Mucosa of descending colon (tissue), 3 donors: ENCODE data around the gene PMFBP1. TPM values are rescaled to one million over a fixed set of nuclear protein-coding genes. Genes with fewer than 3 reads are reported as not detected.

Experiments
- ATAC-seq: fragments of 200-7000 bp; cut with Tn5 transposase; one replicate; pipeline ENCODE4 v1.9.1; 2020; ENCODE audit warnings: mild to moderate bottlenecking, moderate library complexity
- DNase-seq, 3 donors: peaks; one replicate each; pipeline ENCODE4 v3.0.0-alpha.2; 2020
- H3K36me3 ChIP-seq: fragments of 200-600 bp; one replicate; pipeline ENCODE4 v1.8.0; 2021; ENCODE audit warnings: low read depth, mild to moderate bottlenecking
- H3K4me1 ChIP-seq: fragments of 200-600 bp; one replicate; pipeline ENCODE4 v1.8.0; 2021; ENCODE audit warnings: low read depth, mild to moderate bottlenecking
- H3K4me3 ChIP-seq: fragments of 200-600 bp; one replicate; pipeline ENCODE4 v1.8.0; 2021; ENCODE audit warnings: mild to moderate bottlenecking
- H3K9me3 ChIP-seq: fragments of 200-600 bp; one replicate; pipeline ENCODE4 v1.8.0; 2021; ENCODE audit warnings: mild to moderate bottlenecking
- CTCF ChIP-seq: fragments of 200-600 bp; IDR thresholded peaks from one replicate; pipeline ENCODE4 v1.8.0; 2022; ENCODE audit warnings: antibody characterized with exemption, mild to moderate bottlenecking
- intact Hi-C, 2 donors: fragments of 100-400 bp; cut with DNase I in 1 of 2; cut with micrococcal nuclease in 1 of 2; formaldehyde crosslinking; loops; one replicate each; pipeline versions ENCODE4 v1.11.0 to v1.11.1; 2022; cut with DNase I, micrococcal nuclease
- total RNA-seq, 3 donors: library from RNA; stranded (reverse); fragmentation: NEBNext Ultra II Directional in 2 of 3; extraction: Animal tissue kit (Norgen Biotek cat#: 25700) in 2 of 3; gene quantifications; one replicate each; pipeline versions ENCODE4 v1.2.1 to v1.2.4, GENCODE V29; 2021 to 2023
- donor health status: DM: no; HTN: no; CAD: no; lungs with moderate emphysema.
- donor health status: DM: no; HTN: no; CAD: no.
- donor health status: DM: no; HTN: yes; CAD: no.

The PMFBP1 gene
- total RNA-seq, 3 donors from 2014 or later: 3.6 to 9.7 (median 7.2) TPM

- Histone ChIP-seq H3K4me1 (no peaks in the 10 kb centered on the region), H3K4me3 (no peak overlapping the region), H3K9me3 (no peaks in the 10 kb centered on the region), H3K36me3 (no peaks in the 10 kb centered on the region)
- ATAC-seq: no peak
- no peak for DNase-seq
- no peak for TF ChIP-seq CTCF
- intact Hi-C loops: no loop called here
Observed at GRCh38 chr16:72138064-72138572, 33.8 kb downstream of the PMFBP1 start.

- intact Hi-C loops: no loop called here
- no peak for ATAC-seq
Observed at GRCh38 chr16:72137380-72138063, 34.4 kb downstream of the PMFBP1 start.

GRCh38 chr16:72134507-72134906 lies 37.4 kb downstream of the PMFBP1 start:
- ATAC-seq: no peak
- Histone ChIP-seq H3K36me3 (no peaks in the 10 kb centered on the region), H3K9me3 (no peaks in the 10 kb centered on the region), H3K4me3 (no peak overlapping the region), H3K4me1 (no peaks in the 10 kb centered on the region)
- no peak for TF ChIP-seq CTCF
- intact Hi-C loops: no loop called here
- no peak for DNase-seq

More at GRCh38 chr16:72137380-72138063, 34.4 kb downstream of the PMFBP1 start:
- Histone ChIP-seq H3K36me3 (no peaks in the 10 kb centered on the region), H3K4me1 (no peaks in the 10 kb centered on the region), H3K9me3 (no peaks in the 10 kb centered on the region), H3K4me3 (no peak overlapping the region)
- DNase-seq: no peak
- TF ChIP-seq CTCF: no peak

- Histone ChIP-seq H3K4me3 (no peak overlapping the region), H3K9me3 (no peaks in the 10 kb centered on the region), H3K4me1 (no peaks in the 10 kb centered on the region), H3K36me3 (no peaks in the 10 kb centered on the region)
- DNase-seq: no peak
- intact Hi-C loops: no loop called here
- ATAC-seq: no peak
- no peak for TF ChIP-seq CTCF
Observed at GRCh38 chr16:72132726-72133125, 39.2 kb downstream of the PMFBP1 start.

GRCh38 chr16:72131036-72131435 lies 40.9 kb downstream of the PMFBP1 start:
- DNase-seq (no peak), ATAC-seq (no peak)
- no peak overlapping the region for H3K4me3 ChIP-seq
- no peaks in the 10 kb centered on the region for H3K9me3 ChIP-seq
- no peaks in the 10 kb centered on the region for H3K36me3 ChIP-seq
- peaks cover under 1% of the 10 kb centered on the region for H3K4me1 ChIP-seq
- no peak for TF ChIP-seq CTCF
- intact Hi-C loops: no loop called here
